ENCODE results near the gene RALGAPA2. TPM values are rescaled to one million over a fixed set of nuclear protein-coding genes. Genes with fewer than 3 reads are reported as not detected.

Gene RALGAPA2
- total RNA-seq, 3 donors from 2014 or later: 34.6 to 74.1 (median 46.0) TPM

- DNase-seq (ENCODE audit: low spot score in 2 of 2): no peak
- H3K9me3 ChIP-seq: no peaks in the 10 kb centered on the region
- intact Hi-C loops (cut with DNase I; ENCODE audit: low total_unique reads): no loop called here
- no peaks in the 10 kb centered on the region for H3K36me3 ChIP-seq
- H3K4me3 ChIP-seq: no peak overlapping the region
- TF ChIP-seq CTCF (IDR thresholded peaks at IDR 0.05) (no peak), POLR2A (IDR thresholded peaks at IDR 0.05) (no peak), POLR2AphosphoS5 (IDR thresholded peaks at IDR 0.05) (no peak)
- H3K27ac ChIP-seq: no peak overlapping the region
- H3K4me1 ChIP-seq: no peaks in the 10 kb centered on the region
- no peaks in the 10 kb centered on the region for H3K27me3 ChIP-seq
Measured at GRCh38 chr20:20411836-20412235, 300.6 kb downstream of the RALGAPA2 start.

GRCh38 chr20:20411402-20411801 is 301.0 kb downstream of the RALGAPA2 start:
- no peaks in the 10 kb centered on the region for H3K36me3 ChIP-seq
- intact Hi-C loops (cut with DNase I; ENCODE audit: low total_unique reads): no loop called here
- H3K4me3 ChIP-seq: no peak overlapping the region
- no peak overlapping the region for H3K27ac ChIP-seq
- no peaks in the 10 kb centered on the region for H3K9me3 ChIP-seq
- no peak for DNase-seq (ENCODE audit: low spot score in 2 of 2)
- H3K27me3 ChIP-seq: no peaks in the 10 kb centered on the region
- TF ChIP-seq POLR2A (IDR thresholded peaks at IDR 0.05): no peak
- TF ChIP-seq CTCF (IDR thresholded peaks at IDR 0.05): no peak
- TF ChIP-seq POLR2AphosphoS5 (IDR thresholded peaks at IDR 0.05): no peak
- H3K4me1 ChIP-seq: no peaks in the 10 kb centered on the region

- Histone ChIP-seq H3K4me1 (no peaks in the 10 kb centered on the region), H3K27me3 (no peaks in the 10 kb centered on the region), H3K4me3 (no peak overlapping the region), H3K27ac (no peak overlapping the region), H3K9me3 (no peaks in the 10 kb centered on the region), H3K36me3 (no peaks in the 10 kb centered on the region)
- intact Hi-C loops (cut with DNase I; ENCODE audit: low total_unique reads): no loop called here
- DNase-seq (ENCODE audit: low spot score in 2 of 2): no peak
- TF ChIP-seq POLR2A (IDR thresholded peaks at IDR 0.05) (no peak), POLR2AphosphoS5 (IDR thresholded peaks at IDR 0.05) (no peak), CTCF (IDR thresholded peaks at IDR 0.05) (no peak)
Measured at GRCh38 chr20:20410678-20411077, 301.8 kb downstream of the RALGAPA2 start.

- TF ChIP-seq POLR2A (IDR thresholded peaks at IDR 0.05) (no peak), POLR2AphosphoS5 (IDR thresholded peaks at IDR 0.05) (no peak), CTCF (IDR thresholded peaks at IDR 0.05) (no peak)
- H3K4me3 ChIP-seq: no peak overlapping the region
- H3K4me1 ChIP-seq: no peaks in the 10 kb centered on the region
- DNase-seq (ENCODE audit: low spot score in 2 of 2): no peak
- no peaks in the 10 kb centered on the region for H3K36me3 ChIP-seq
- intact Hi-C loops (cut with DNase I; ENCODE audit: low total_unique reads): no loop called here
- H3K27me3 ChIP-seq: no peaks in the 10 kb centered on the region
- no peaks in the 10 kb centered on the region for H3K9me3 ChIP-seq
- H3K27ac ChIP-seq: no peak overlapping the region
Measured at GRCh38 chr20:20409331-20409730, 303.1 kb downstream of the RALGAPA2 start.

GRCh38 chr20:20407891-20408805 is 304.3 kb downstream of the RALGAPA2 start:
- no peak overlapping the region for H3K27ac ChIP-seq
- no peak overlapping the region for H3K4me3 ChIP-seq
- no peaks in the 10 kb centered on the region for H3K9me3 ChIP-seq
- H3K36me3 ChIP-seq: peaks cover 5% of the 10 kb centered on the region
- no peaks in the 10 kb centered on the region for H3K27me3 ChIP-seq
- intact Hi-C loops (cut with DNase I; ENCODE audit: low total_unique reads): no loop called here
- DNase-seq (ENCODE audit: low spot score in 2 of 2): no peak
- TF ChIP-seq CTCF (IDR thresholded peaks at IDR 0.05) (peak in 1 of 3 donors; percentile 23), POLR2A (IDR thresholded peaks at IDR 0.05) (no peak)
- H3K4me1 ChIP-seq: no peaks in the 10 kb centered on the region

Measured in breast epithelium (tissue), 4 donors.